ENCODE data around the gene HMGCS2.

Gene HMGCS2

DNA sequence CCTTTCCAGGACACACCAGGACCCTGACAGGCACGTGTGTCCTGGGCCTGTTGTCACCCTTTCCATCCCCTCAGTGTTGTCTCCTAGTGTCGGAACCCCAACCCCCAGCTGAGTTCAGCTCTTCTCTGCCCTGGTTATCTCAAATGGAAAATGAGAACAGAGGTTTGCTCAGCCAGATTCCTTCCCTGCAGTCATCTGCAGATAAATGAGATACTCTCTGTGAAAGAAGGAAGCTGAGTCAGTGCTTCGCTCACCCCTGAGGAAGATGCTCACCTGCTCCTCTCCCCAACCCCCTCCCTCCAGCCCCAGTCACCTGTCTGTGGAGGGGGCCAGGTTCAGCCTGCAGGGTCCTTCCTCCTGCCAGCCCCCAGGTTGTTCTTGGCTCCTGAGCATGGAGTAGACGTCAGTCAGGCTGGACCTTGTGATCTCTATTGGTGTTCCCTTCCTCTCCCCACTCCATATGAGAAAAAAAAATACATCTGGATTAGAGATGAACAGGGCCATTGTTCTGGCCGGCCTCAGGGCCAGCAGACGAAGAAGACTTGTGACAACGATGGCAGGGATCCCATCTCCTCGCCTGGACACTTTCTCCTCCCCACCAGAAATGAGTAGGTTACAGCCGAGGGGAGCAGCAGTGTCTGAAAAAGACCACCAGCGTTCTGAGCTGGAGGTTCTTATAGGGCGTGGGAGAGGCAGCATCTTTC lies 36.1 kb downstream of the HMGCS2 start:
- Histone ChIP-seq H3K9ac (ENCODE audit: low read length) (no peak overlapping the region), H3K27me3 (ENCODE audit: low read depth, low read length) (no peaks in the 10 kb centered on the region), H3K79me2 (ENCODE audit: low read length) (no peaks in the 10 kb centered on the region), H3K4me3 (ENCODE audit: low read length) (no peak overlapping the region), H3K9me3 (ENCODE audit: insufficient read depth, low read length) (no peaks in the 10 kb centered on the region), H3K36me3 (replicated peaks; ENCODE audit: low read depth, low read length) (peaks cover 67% of the 10 kb centered on the region), H2AFZ (ENCODE audit: low read depth, low read length) (no peak overlapping the region), H4K20me1 (ENCODE audit: insufficient read depth, low read length) (peaks cover 20% of the 10 kb centered on the region; the same call in 1 of the 2 replicates), H3K27ac (ENCODE audit: low read length) (no peak overlapping the region), H3K4me1 (ENCODE audit: low read length) (peaks cover 10% of the 10 kb centered on the region; the same call in 1 of the 2 replicates), H3K4me2 (ENCODE audit: low read length) (no peak overlapping the region)
- TF ChIP-seq EZH2phosphoT487 (IDR thresholded peaks at IDR 0.05; ENCODE audit: low read depth): no peak
- TF ChIP-seq, protein P1, sequence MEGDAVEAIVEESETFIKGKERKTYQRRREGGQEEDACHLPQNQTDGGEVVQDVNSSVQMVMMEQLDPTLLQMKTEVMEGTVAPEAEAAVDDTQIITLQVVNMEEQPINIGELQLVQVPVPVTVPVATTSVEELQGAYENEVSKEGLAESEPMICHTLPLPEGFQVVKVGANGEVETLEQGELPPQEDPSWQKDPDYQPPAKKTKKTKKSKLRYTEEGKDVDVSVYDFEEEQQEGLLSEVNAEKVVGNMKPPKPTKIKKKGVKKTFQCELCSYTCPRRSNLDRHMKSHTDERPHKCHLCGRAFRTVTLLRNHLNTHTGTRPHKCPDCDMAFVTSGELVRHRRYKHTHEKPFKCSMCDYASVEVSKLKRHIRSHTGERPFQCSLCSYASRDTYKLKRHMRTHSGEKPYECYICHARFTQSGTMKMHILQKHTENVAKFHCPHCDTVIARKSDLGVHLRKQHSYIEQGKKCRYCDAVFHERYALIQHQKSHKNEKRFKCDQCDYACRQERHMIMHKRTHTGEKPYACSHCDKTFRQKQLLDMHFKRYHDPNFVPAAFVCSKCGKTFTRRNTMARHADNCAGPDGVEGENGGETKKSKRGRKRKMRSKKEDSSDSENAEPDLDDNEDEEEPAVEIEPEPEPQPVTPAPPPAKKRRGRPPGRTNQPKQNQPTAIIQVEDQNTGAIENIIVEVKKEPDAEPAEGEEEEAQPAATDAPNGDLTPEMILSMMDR (IDR thresholded peaks at IDR 0.05; ENCODE audit: low read depth, low read length): no peak

DNA sequence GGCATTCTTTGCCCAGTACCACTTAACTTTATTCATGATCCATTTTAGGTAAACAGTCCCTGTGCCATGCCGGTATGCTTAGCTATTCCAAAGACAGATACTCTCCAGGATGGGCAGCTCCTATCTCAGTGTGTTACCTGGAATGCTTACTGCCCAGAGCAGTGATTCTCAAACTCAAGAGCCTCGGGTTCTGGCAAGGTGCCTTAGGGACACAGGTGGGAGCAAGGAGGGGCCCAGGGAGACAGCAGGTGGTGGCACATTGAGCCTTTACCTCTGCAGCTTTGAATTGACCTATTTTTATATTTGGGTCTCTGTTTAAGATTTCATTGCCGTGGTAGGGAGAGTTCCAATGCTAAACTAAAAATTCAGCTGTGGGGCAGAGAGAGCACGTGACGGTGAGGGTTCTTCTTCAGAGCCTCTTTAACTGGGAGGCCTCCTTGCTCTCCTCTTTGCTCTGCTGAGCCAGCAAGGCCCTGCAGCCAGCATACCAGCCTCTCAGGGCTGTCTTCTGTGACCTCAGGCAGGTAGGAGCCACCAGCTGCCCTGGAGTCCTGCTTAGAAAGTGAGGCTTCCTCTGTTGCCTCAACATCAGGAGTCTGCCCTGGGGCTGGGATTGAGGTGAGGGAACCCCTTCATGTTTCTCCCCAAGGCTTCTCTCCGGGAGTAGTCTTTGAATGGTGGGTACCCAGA lies 36.8 kb downstream of the HMGCS2 start:
- H3K9ac ChIP-seq (ENCODE audit: low read length): no peak overlapping the region
- H3K4me2 ChIP-seq (ENCODE audit: low read length): no peak overlapping the region
- H3K9me3 ChIP-seq (ENCODE audit: insufficient read depth, low read length): no peaks in the 10 kb centered on the region
- no peaks in the 10 kb centered on the region for H3K27me3 ChIP-seq (ENCODE audit: low read depth, low read length)
- H3K36me3 ChIP-seq (replicated peaks; ENCODE audit: low read depth, low read length): peaks cover 65% of the 10 kb centered on the region
- no peak overlapping the region for H2AFZ ChIP-seq (ENCODE audit: low read depth, low read length)
- TF ChIP-seq, protein P1 (IDR thresholded peaks at IDR 0.05; ENCODE audit: low read depth, low read length): no peak
- TF ChIP-seq EZH2phosphoT487 (IDR thresholded peaks at IDR 0.05; ENCODE audit: low read depth): no peak
- H3K4me1 ChIP-seq (ENCODE audit: low read length): peaks cover 10% of the 10 kb centered on the region; the same call in 1 of the 2 replicates
- H4K20me1 ChIP-seq (ENCODE audit: insufficient read depth, low read length): peaks cover 20% of the 10 kb centered on the region; the same call in 1 of the 2 replicates
- no peaks in the 10 kb centered on the region for H3K79me2 ChIP-seq (ENCODE audit: low read length)
- H3K27ac ChIP-seq (ENCODE audit: low read length): no peak overlapping the region
- H3K4me3 ChIP-seq (ENCODE audit: low read length): no peak overlapping the region

DNA sequence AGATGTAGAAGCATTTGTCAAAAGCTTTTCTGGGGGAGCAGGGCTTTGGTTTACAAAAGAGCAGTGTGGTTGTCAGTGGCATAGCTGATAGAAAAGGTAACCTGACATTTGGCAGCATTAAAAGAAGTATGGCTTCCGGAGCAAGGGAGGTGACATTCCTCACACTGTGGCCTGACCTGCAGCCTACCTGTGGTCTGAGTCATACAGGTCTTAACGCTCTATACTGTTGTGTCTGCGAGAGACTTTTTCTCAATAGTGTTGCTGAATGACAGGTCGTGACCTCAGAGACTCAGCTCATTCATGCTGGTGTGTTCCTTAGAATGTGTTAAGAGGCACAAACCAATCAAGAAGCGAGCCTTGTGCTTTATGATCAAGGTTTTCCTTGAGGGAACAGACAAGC lies 37.6 kb downstream of the HMGCS2 start:
- Histone ChIP-seq H3K9me3 (ENCODE audit: insufficient read depth, low read length) (no peaks in the 10 kb centered on the region), H3K27ac (ENCODE audit: low read length) (no peak overlapping the region), H3K4me1 (ENCODE audit: low read length) (peaks cover 10% of the 10 kb centered on the region; the same call in 1 of the 2 replicates), H3K27me3 (ENCODE audit: low read depth, low read length) (no peaks in the 10 kb centered on the region), H3K9ac (ENCODE audit: low read length) (no peak overlapping the region), H3K4me2 (ENCODE audit: low read length) (no peak overlapping the region), H3K79me2 (ENCODE audit: low read length) (no peaks in the 10 kb centered on the region), H3K4me3 (ENCODE audit: low read length) (no peak overlapping the region), H2AFZ (ENCODE audit: low read depth, low read length) (no peak overlapping the region), H4K20me1 (ENCODE audit: insufficient read depth, low read length) (peaks cover 20% of the 10 kb centered on the region; the same call in 1 of the 2 replicates), H3K36me3 (replicated peaks; ENCODE audit: low read depth, low read length) (peaks cover 63% of the 10 kb centered on the region)
- no peak for TF ChIP-seq EZH2phosphoT487 (IDR thresholded peaks at IDR 0.05; ENCODE audit: low read depth)
- TF ChIP-seq, protein P1 (IDR thresholded peaks at IDR 0.05; ENCODE audit: low read depth, low read length): no peak

DNA sequence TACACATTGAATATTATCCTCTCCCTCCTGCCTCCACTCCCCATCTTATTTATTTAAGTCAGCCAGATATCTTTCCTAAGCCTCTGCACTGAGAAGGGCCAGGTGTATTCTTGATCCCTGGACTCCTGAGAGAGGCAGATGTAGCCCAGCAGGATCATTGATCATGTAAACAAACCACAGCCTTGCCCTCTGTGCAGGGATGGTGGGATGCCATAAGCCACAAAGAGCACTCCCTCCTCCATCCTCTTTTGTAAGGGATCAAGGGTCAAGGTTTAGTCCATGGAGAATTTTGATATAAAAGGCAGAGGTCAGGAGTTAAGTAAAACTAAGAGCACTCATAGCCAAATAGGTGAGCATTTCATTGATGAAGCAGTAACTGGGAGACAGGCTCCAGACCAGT lies 39.7 kb downstream of the HMGCS2 start:
- Histone ChIP-seq H4K20me1 (ENCODE audit: insufficient read depth, low read length) (peaks cover 26% of the 10 kb centered on the region; the same call in 1 of the 2 replicates), H3K27ac (ENCODE audit: low read length) (no peak overlapping the region), H3K4me2 (ENCODE audit: low read length) (no peak overlapping the region), H2AFZ (ENCODE audit: low read depth, low read length) (no peak overlapping the region), H3K79me2 (ENCODE audit: low read length) (no peaks in the 10 kb centered on the region), H3K9me3 (ENCODE audit: insufficient read depth, low read length) (no peaks in the 10 kb centered on the region), H3K4me1 (ENCODE audit: low read length) (peaks cover 10% of the 10 kb centered on the region; the same call in 1 of the 2 replicates), H3K36me3 (replicated peaks; ENCODE audit: low read depth, low read length) (peaks cover 64% of the 10 kb centered on the region), H3K4me3 (ENCODE audit: low read length) (no peak overlapping the region), H3K27me3 (ENCODE audit: low read depth, low read length) (no peaks in the 10 kb centered on the region), H3K9ac (ENCODE audit: low read length) (no peak overlapping the region)
- TF ChIP-seq EZH2phosphoT487 (IDR thresholded peaks at IDR 0.05; ENCODE audit: low read depth): no peak
- TF ChIP-seq, protein P1 (IDR thresholded peaks at IDR 0.05; ENCODE audit: low read depth, low read length): no peak

Measured in OCI-LY3 (cell line).